GM18858 (cell line): ENCODE results near the gene EFCAB3.
"Not testable (repeated sequence)": the region's sequence is repeated elsewhere in the genome, so short reads cannot be mapped to it uniquely, and the experiment has no call there.

Source experiments
- ATAC-seq: cut with Tn5 transposase; IDR thresholded peaks from one replicate; pipeline ENCODE4 v1.9.1; 2021; ENCODE audit not compliant: unreplicated experiment

EFCAB3 gene

GRCh38 chr17:62380253-62380652 is at the start of gene EFCAB3:
EFCAB3 (plus strand) TSS chr17:62380553; CDS start chr17:62382980, 2,427 bp downstream.
- no peak for ATAC-seq

- ATAC-seq: no peak
These were observed 43.8 kb upstream of the EFCAB3 start for GRCh38 chr17:62336527-62336926.

GRCh38 chr17:62343764-62344270 is 36.5 kb upstream of the EFCAB3 start:
- ATAC-seq: no peak

- no peak for ATAC-seq
These were observed 29.2 kb upstream of the EFCAB3 start for GRCh38 chr17:62351176-62351575.

GRCh38 chr17:62366191-62366590 is 14.2 kb upstream of the EFCAB3 start:
- ATAC-seq: no peak

- no peak for ATAC-seq
These were observed 1.2 kb downstream of the EFCAB3 start for GRCh38 chr17:62381561-62381960.

GRCh38 chr17:62388856-62389255 is 8.5 kb downstream of the EFCAB3 start:
- no peak for ATAC-seq

- no peak for ATAC-seq
These were observed 12.6 kb downstream of the EFCAB3 start for GRCh38 chr17:62392908-62393307.

- no peak for ATAC-seq
These were observed 18.5 kb downstream of the EFCAB3 start for GRCh38 chr17:62398891-62399290.

- no peak for ATAC-seq
These were observed 25.1 kb downstream of the EFCAB3 start for GRCh38 chr17:62405451-62405850.

GRCh38 chr17:62413090-62413489 is 32.7 kb downstream of the EFCAB3 start:
- not testable (repeated sequence) for ATAC-seq

GRCh38 chr17:62423647-62424461 is 43.5 kb downstream of the EFCAB3 start, which contains the start of gene METTL2A:
METTL2A (plus strand) TSS chr17:62423897; CDS start chr17:62423903, 6 bp downstream.
- peak; percentile 81 for ATAC-seq

GRCh38 chr17:62426214-62426613 is 45.9 kb downstream of the EFCAB3 start:
- ATAC-seq: not testable (repeated sequence)

GRCh38 chr17:62435251-62435650 is 54.9 kb downstream of the EFCAB3 start:
- not testable (repeated sequence) for ATAC-seq

- ATAC-seq: not testable (repeated sequence)
These were observed 60.8 kb downstream of the EFCAB3 start for GRCh38 chr17:62441181-62441580.

- no peak for ATAC-seq
These were observed 63.7 kb downstream of the EFCAB3 start for GRCh38 chr17:62444063-62444462.

- not testable (repeated sequence) for ATAC-seq
These were observed 65.4 kb downstream of the EFCAB3 start for GRCh38 chr17:62445791-62446190.

- ATAC-seq: not testable (repeated sequence)
These were observed 71.8 kb downstream of the EFCAB3 start for GRCh38 chr17:62452195-62452594.

GRCh38 chr17:62453041-62453440 is 72.7 kb downstream of the EFCAB3 start:
- not testable (repeated sequence) for ATAC-seq

GRCh38 chr17:62453656-62454055 is 73.3 kb downstream of the EFCAB3 start:
- not testable (repeated sequence) for ATAC-seq

GRCh38 chr17:62454111-62454510 is 73.8 kb downstream of the EFCAB3 start:
- ATAC-seq: peak; percentile 42

- no peak for ATAC-seq
These were observed 75.7 kb downstream of the EFCAB3 start for GRCh38 chr17:62456016-62456415.
